Measurements from ENCODE around the gene ASS1.

DNA sequence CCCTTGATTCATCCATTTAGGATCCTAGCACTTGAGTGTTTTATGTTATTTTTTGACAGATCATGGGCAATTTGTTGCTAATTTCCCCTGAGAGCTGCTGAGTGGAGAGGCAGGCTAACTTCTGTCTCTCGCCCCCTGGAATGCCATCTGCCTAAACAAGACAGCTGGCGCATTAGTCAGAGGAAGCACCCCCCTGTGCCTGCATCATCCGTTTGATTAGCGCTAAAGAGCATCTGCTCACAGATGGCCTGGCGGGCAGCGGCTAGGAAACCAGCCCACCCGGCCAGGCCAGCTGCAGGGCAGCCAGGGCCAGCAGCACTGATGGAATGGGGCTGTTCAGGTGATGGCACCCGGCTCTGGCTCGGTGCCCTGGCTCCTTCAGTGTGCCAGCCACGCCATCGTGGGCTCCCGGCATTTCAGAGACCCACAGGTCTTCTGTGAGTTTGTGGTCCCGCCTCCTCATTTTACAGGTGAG is 22.9 kb upstream of the ASS1 start:
- TF ChIP-seq, protein P1, sequence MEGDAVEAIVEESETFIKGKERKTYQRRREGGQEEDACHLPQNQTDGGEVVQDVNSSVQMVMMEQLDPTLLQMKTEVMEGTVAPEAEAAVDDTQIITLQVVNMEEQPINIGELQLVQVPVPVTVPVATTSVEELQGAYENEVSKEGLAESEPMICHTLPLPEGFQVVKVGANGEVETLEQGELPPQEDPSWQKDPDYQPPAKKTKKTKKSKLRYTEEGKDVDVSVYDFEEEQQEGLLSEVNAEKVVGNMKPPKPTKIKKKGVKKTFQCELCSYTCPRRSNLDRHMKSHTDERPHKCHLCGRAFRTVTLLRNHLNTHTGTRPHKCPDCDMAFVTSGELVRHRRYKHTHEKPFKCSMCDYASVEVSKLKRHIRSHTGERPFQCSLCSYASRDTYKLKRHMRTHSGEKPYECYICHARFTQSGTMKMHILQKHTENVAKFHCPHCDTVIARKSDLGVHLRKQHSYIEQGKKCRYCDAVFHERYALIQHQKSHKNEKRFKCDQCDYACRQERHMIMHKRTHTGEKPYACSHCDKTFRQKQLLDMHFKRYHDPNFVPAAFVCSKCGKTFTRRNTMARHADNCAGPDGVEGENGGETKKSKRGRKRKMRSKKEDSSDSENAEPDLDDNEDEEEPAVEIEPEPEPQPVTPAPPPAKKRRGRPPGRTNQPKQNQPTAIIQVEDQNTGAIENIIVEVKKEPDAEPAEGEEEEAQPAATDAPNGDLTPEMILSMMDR (IDR thresholded peaks at IDR 0.05; ENCODE audit: low read length): no peak
- TF ChIP-seq EZH2phosphoT487 (IDR thresholded peaks at IDR 0.05; ENCODE audit: low read length): no peak

Measured in MM.1S (cell line).